Sigmoid colon (tissue), 7 donors: ENCODE measurements around the gene VCX2. TPM values are rescaled to one million over a fixed set of nuclear protein-coding genes. Genes with fewer than 3 reads are reported as not detected.
"Not testable (repeated sequence)": the region's sequence is repeated elsewhere in the genome, so short reads cannot be mapped to it uniquely, and the experiment has no call there.

Source experiments
- DNase-seq: peaks from one replicate; pipeline ENCODE4 v3.0.0-alpha.2; 2019
- H3K27ac ChIP-seq, 4 donors: fragments of 200-600 bp; sonication (generic); one replicate each; pipeline ENCODE4 v1.5.1; 2016 to 2019; ENCODE audit warnings: mild to moderate bottlenecking in 1 of 4
- H3K27me3 ChIP-seq, 3 donors: fragments of 200-600 bp; sonication (generic); one replicate each; pipeline ENCODE4 v1.5.1; 2019; ENCODE audit warnings: mild to moderate bottlenecking in 1 of 3
- H3K36me3 ChIP-seq, 4 donors: fragments of 200-600 bp; sonication (generic); one replicate each; pipeline ENCODE4 v1.5.1; 2016 to 2019
- H3K4me1 ChIP-seq, 4 donors: fragments of 200-600 bp; sonication (generic); one replicate each; pipeline ENCODE4 v1.5.1; 2017 to 2019
- H3K4me3 ChIP-seq, 4 donors: fragments of 200-600 bp; sonication (generic); one replicate each; pipeline ENCODE4 v1.5.1; 2017 to 2019; ENCODE audit warnings: mild to moderate bottlenecking in 2 of 4, moderate library complexity in 1 of 4
- H3K9me3 ChIP-seq, 4 donors: fragments of 200-600 bp in 3 of 4; sonication (generic) in 3 of 4; one replicate each; pipeline versions ENCODE4 v1.5.1 to v1.6.1; 2013 to 2019
- CTCF ChIP-seq, 4 experiments: fragments of 450-650 bp in 3 of 4; fragments of 200-600 bp in 1 of 4; IDR thresholded peaks; one replicate each; pipeline ENCODE4 v1.5.1; 2016 to 2019; ENCODE audit warnings: antibody characterized with exemption in 4 of 4, mild to moderate bottlenecking in 3 of 4, moderate library complexity in 2 of 4
- EP300 ChIP-seq, 4 donors: sonication (generic); formaldehyde crosslinking; IDR thresholded peaks; one replicate each; pipeline ENCODE4 v1.6.1; 2017; ENCODE audit warnings: antibody characterized with exemption in 4 of 4
- POLR2A ChIP-seq, 2 donors: fragments of 450-650 bp; IDR thresholded peaks; one replicate each; pipeline ENCODE4 v1.6.1; 2016; ENCODE audit warnings: antibody characterized with exemption in 2 of 2, mild to moderate bottlenecking in 2 of 2, moderate library complexity in 2 of 2
- POLR2AphosphoS5 ChIP-seq, 4 donors: sonication (generic); formaldehyde crosslinking; IDR thresholded peaks; one replicate each; pipeline ENCODE4 v1.6.1; 2017; ENCODE audit warnings: antibody characterized with exemption in 4 of 4
- WGBS, 2 donors: extraction: QIAGEN DNeasy Blood & Tissue Kit; methylation state at CpG; one replicate each; pipeline ENCODE4 v1.1.7; 2013; 5-methylcytosine and 5-hydroxymethylcytosine counted together
- intact Hi-C: fragments of 100-400 bp; cut with DNase I; formaldehyde crosslinking; loops from one replicate; pipeline ENCODE4 v1.15.1; 2023
- polyA plus RNA-seq, 3 donors: library from polyadenylated mRNA; stranded (reverse); fragments of 200-250 nt; gene quantifications; one replicate each; pipeline ENCODE4 v1.2.3, GENCODE V29; 2013
- total RNA-seq, 4 donors: library from RNA; depleted of rRNA; stranded (reverse); fragments of >200 nt; gene quantifications; one replicate each; pipeline ENCODE4 v1.1.0, GENCODE V29; 2016
- donor health status: healthy with polysubstance abuse.
- donor health status: Bipolar disorder and iron deficiency.
- donor health status: healthy.

VCX2 gene
- total and polyA plus RNA-seq, 7 donors, result not detected

- 92 to 94% methylated on average over 6 of the region's 6 CpGs for WGBS, 2 donors
- no peak for DNase-seq
- no peaks in the 10 kb centered on the region for H3K4me1 ChIP-seq
- TF ChIP-seq POLR2AphosphoS5 (IDR thresholded peaks at IDR 0.05), result no peak
- no peak for TF ChIP-seq POLR2A (IDR thresholded peaks at IDR 0.05)
- TF ChIP-seq EP300 (IDR thresholded peaks at IDR 0.05), result no peak
- TF ChIP-seq CTCF (IDR thresholded peaks at IDR 0.05), result no peak
- no peaks in the 10 kb centered on the region for H3K27me3 ChIP-seq
- H3K4me3 ChIP-seq, result no peak overlapping the region
- no peaks in the 10 kb centered on the region for H3K9me3 ChIP-seq
- no peak overlapping the region for H3K27ac ChIP-seq
- no peaks in the 10 kb centered on the region for H3K36me3 ChIP-seq
- intact Hi-C loops, result no loop called here
Measured at GRCh38 chrX:8189096-8189830, 18.2 kb upstream of the VCX2 start.

- TF ChIP-seq EP300 (IDR thresholded peaks at IDR 0.05) (no peak), POLR2AphosphoS5 (IDR thresholded peaks at IDR 0.05) (no peak), CTCF (IDR thresholded peaks at IDR 0.05) (no peak), POLR2A (IDR thresholded peaks at IDR 0.05) (no peak)
- WGBS, 2 donors, result 53 to 74% methylated on average over 1 of the region's 1 CpG
- H3K36me3 ChIP-seq, result no peaks in the 10 kb centered on the region
Measured at GRCh38 chrX:8183346-8183745, 12.3 kb upstream of the VCX2 start.

GRCh38 chrX:8179656-8180055 lies 8.6 kb upstream of the VCX2 start:
- H3K4me3 ChIP-seq, result no peak overlapping the region
- no peak overlapping the region for H3K27ac ChIP-seq
- no peaks in the 10 kb centered on the region for H3K27me3 ChIP-seq
- no peak for DNase-seq
- H3K9me3 ChIP-seq, result no peaks in the 10 kb centered on the region
- WGBS, 2 donors, result 6 to 37% methylated on average over 1 of the region's 1 CpG
- no peaks in the 10 kb centered on the region for H3K4me1 ChIP-seq
- intact Hi-C loops, result no loop called here
- no peaks in the 10 kb centered on the region for H3K36me3 ChIP-seq
- TF ChIP-seq EP300 (IDR thresholded peaks at IDR 0.05) (no peak), POLR2AphosphoS5 (IDR thresholded peaks at IDR 0.05) (no peak), CTCF (IDR thresholded peaks at IDR 0.05) (no peak), POLR2A (IDR thresholded peaks at IDR 0.05) (no peak)

More at GRCh38 chrX:8183346-8183745, 12.3 kb upstream of the VCX2 start:
- Histone ChIP-seq H3K9me3 (no peaks in the 10 kb centered on the region), H3K27ac (no peak overlapping the region), H3K27me3 (no peaks in the 10 kb centered on the region), H3K4me3 (no peak overlapping the region), H3K4me1 (no peaks in the 10 kb centered on the region)
- no peak for DNase-seq
- intact Hi-C loops, result no loop called here

GRCh38 chrX:8154011-8154410 lies 17.1 kb downstream of the VCX2 start:
- H3K27ac ChIP-seq, DNase-seq, H3K36me3 ChIP-seq, H3K27me3 ChIP-seq, H3K4me1 ChIP-seq, H3K4me3 ChIP-seq, H3K9me3 ChIP-seq, intact Hi-C loops: not testable (repeated sequence)
- 81 to 93% methylated on average over 7 of the region's 7 CpGs for WGBS, 2 donors

- H3K4me3 ChIP-seq, result no peak overlapping the region
- intact Hi-C loops, result no loop called here
- TF ChIP-seq POLR2AphosphoS5 (IDR thresholded peaks at IDR 0.05) (no peak), POLR2A (IDR thresholded peaks at IDR 0.05) (no peak)
- no peak overlapping the region for H3K27ac ChIP-seq
- H3K4me1 ChIP-seq, result no peaks in the 10 kb centered on the region
- DNase-seq, result no peak
- H3K9me3 ChIP-seq, result no peaks in the 10 kb centered on the region
- WGBS, 2 donors, result 48 to 64% methylated on average over 4 of the region's 4 CpGs
- H3K27me3 ChIP-seq, result no peaks in the 10 kb centered on the region
- H3K36me3 ChIP-seq, result no peaks in the 10 kb centered on the region
Measured at GRCh38 chrX:8147226-8147625, 23.8 kb downstream of the VCX2 start.

- Histone ChIP-seq H3K27me3 (no peaks in the 10 kb centered on the region), H3K9me3 (no peaks in the 10 kb centered on the region), H3K4me1 (no peaks in the 10 kb centered on the region), H3K36me3 (no peaks in the 10 kb centered on the region), H3K27ac (no peak overlapping the region), H3K4me3 (no peak overlapping the region)
- TF ChIP-seq EP300 (IDR thresholded peaks at IDR 0.05) (no peak), POLR2AphosphoS5 (IDR thresholded peaks at IDR 0.05) (no peak), POLR2A (IDR thresholded peaks at IDR 0.05) (no peak), CTCF (IDR thresholded peaks at IDR 0.05) (no peak)
- 96 to 97% methylated on average over 24 of the region's 24 CpGs for WGBS, 2 donors
- intact Hi-C loops, result no loop called here
- DNase-seq, result no peak
Measured at GRCh38 chrX:8144925-8145324, 26.1 kb downstream of the VCX2 start.
